ENCODE data around the gene ZFP36L1. TPM values are rescaled to one million over a fixed set of nuclear protein-coding genes. Genes with fewer than 3 reads are reported as not detected.

ZFP36L1 gene
- total and polyA plus RNA-seq, 7 donors: 26.6 to 413 (median 217) TPM

DNA sequence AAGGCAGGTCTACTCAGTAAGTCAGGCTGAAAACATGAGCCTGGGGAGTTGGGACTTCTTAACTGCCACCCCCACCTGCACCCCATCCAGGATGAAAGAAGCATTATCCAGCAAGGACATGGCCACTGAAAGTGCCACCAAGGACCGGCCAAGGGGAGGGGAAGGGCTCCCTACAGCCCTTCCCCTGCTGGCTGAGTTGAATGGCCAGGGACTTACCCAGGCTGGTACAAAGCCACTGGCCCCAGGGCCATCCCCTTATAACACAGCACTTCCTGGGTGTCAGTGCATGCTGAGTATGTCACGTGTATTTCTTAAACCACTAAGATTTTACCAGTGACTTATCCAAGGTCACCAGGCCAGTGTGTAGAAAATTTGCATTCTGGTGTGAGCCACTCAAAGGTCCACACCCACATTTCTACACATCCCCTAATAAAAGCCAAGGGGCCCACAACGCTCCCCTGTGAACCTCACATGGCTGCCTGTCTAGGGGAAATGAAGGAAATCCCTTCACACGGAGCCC, 29.3 kb upstream of the ZFP36L1 start:
- intact Hi-C loops (cut with DNase I): no loop called here
- no peak for DNase-seq
- WGBS, 2 donors: 76 to 87% methylated on average over 4 of the region's 4 CpGs

DNA sequence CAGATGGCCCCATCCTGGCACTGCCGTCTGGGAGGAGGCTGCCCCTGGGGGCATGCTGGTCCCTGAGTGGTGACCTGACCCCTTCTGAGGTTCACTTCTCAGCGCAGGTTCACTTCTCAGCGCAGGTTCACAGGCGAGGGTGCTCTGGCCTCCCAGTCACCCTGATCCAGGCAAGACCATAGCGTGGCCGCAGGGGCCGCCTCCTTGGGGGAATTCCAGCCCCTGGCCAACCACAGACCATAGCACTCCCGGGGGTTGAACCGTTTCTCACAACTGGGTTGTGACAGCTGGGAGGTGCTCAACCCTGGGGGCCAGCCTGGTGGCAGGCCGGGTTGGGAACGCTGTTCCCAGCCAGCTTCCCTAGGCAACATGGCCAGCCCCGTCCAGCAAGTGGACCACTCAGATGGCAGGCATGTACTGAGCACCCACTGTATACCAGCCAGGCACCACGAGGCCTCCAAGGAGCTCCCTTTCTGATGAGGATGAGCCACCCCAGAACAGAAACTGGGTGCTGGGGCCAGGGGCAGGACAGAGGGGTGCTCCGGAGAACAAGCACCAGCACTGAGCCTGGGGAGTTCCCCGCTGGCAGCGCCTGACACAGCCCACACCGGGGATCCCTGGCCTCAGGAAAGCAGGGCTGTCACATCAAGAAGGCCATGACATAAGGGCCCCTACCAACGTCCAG, 28.3 kb upstream of the ZFP36L1 start:
- intact Hi-C loops (cut with DNase I): no loop called here
- Histone ChIP-seq H3K4me1 (peaks cover 0 to 48% (median 35%) of the 10 kb centered on the region in 4 donors), H3K4me3 (no peak overlapping the region), H3K9me3 (no peaks in the 10 kb centered on the region), H3K27ac (peak overlapping the region in 2 of 4 donors; percentile 5 to 99), H3K36me3 (no peaks in the 10 kb centered on the region), H3K27me3 (no peaks in the 10 kb centered on the region)
- TF ChIP-seq POLR2A (IDR thresholded peaks at IDR 0.05) (no peak), POLR2AphosphoS5 (IDR thresholded peaks at IDR 0.05) (no peak), EP300 (IDR thresholded peaks at IDR 0.05) (no peak), CTCF (IDR thresholded peaks at IDR 0.05) (no peak)
- WGBS, 2 donors: 85 to 89% methylated on average over 18 of the region's 18 CpGs
- no peak for DNase-seq

More for the DNA sequence above, 29.3 kb upstream of the ZFP36L1 start:
- Histone ChIP-seq H3K27ac (no peak overlapping the region), H3K4me1 (peaks cover 0 to 40% (median 27%) of the 10 kb centered on the region in 4 donors), H3K27me3 (no peaks in the 10 kb centered on the region), H3K9me3 (no peaks in the 10 kb centered on the region), H3K36me3 (no peaks in the 10 kb centered on the region), H3K4me3 (no peak overlapping the region)
- no peak for TF ChIP-seq POLR2AphosphoS5 (IDR thresholded peaks at IDR 0.05)
- TF ChIP-seq CTCF (IDR thresholded peaks at IDR 0.05): no peak
- TF ChIP-seq POLR2A (IDR thresholded peaks at IDR 0.05): no peak
- no peak for TF ChIP-seq EP300 (IDR thresholded peaks at IDR 0.05)

DNA sequence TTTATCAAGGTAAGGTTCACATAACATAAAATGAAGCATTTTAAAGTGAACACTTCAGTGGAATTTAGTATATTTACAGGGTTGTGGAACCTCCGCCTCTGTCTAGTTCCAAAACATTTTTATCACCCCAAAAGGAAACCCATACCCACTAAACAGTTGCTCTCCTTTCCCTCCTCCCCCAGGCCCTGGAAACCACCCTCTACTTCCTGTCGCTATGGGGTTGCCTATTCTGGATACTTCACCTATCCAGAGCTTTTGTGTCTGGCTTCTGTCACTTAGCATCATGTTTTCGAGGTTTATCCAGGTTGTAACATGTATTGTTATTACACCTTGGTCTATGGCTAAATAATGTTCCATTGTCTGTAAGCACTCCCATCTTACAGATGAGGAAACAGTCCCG, 27.7 kb upstream of the ZFP36L1 start:
- H3K9me3 ChIP-seq: no peaks in the 10 kb centered on the region
- intact Hi-C loops (cut with DNase I): no loop called here
- WGBS, 2 donors: 72 to 87% methylated on average over 4 of the region's 4 CpGs
- DNase-seq: no peak
- H3K4me1 ChIP-seq: peaks cover 0 to 54% (median 41%) of the 10 kb centered on the region in 4 donors
- peak overlapping the region in 2 of 4 donors; percentile 93 to 99 for H3K27ac ChIP-seq
- H3K36me3 ChIP-seq: no peaks in the 10 kb centered on the region
- H3K4me3 ChIP-seq: no peak overlapping the region
- no peaks in the 10 kb centered on the region for H3K27me3 ChIP-seq
- TF ChIP-seq POLR2A (IDR thresholded peaks at IDR 0.05) (no peak), EP300 (IDR thresholded peaks at IDR 0.05) (no peak), POLR2AphosphoS5 (IDR thresholded peaks at IDR 0.05) (no peak), CTCF (IDR thresholded peaks at IDR 0.05) (no peak)

GRCh38 chr14:68820119-68820518, 27.3 kb upstream of the ZFP36L1 start:
- Histone ChIP-seq H3K4me1 (peaks cover 0 to 57% (median 46%) of the 10 kb centered on the region in 4 donors), H3K27ac (peak overlapping the region in 3 of 4 donors; percentile 93 to 99 (median 95)), H3K36me3 (no peaks in the 10 kb centered on the region), H3K4me3 (no peak overlapping the region), H3K27me3 (no peaks in the 10 kb centered on the region), H3K9me3 (no peaks in the 10 kb centered on the region)
- no peak for DNase-seq
- 91 to 93% methylated on average over 9 of the region's 9 CpGs for WGBS, 2 donors
- intact Hi-C loops (cut with DNase I): no loop called here
- no peak for TF ChIP-seq POLR2AphosphoS5 (IDR thresholded peaks at IDR 0.05)
- TF ChIP-seq CTCF (IDR thresholded peaks at IDR 0.05): no peak
- TF ChIP-seq EP300 (IDR thresholded peaks at IDR 0.05): no peak
- TF ChIP-seq POLR2A (IDR thresholded peaks at IDR 0.05): no peak
